Activated B cell treated with CpG ODN at 0.5 μM for 24 hours (primary cell): ENCODE measurements around the gene CPSF2. TPM values are rescaled to one million over a fixed set of nuclear protein-coding genes. Genes with fewer than 3 reads are reported as not detected.
"Not testable (repeated sequence)": the region's sequence is repeated elsewhere in the genome, so short reads cannot be mapped to it uniquely, and the experiment has no call there.

Experiments used
- ATAC-seq: fragments of 200-7000 bp; cut with Tn5 transposase; one replicate; pipeline ENCODE4 v1.10.0; 2021; ENCODE audit warnings: low read depth, mild to moderate bottlenecking, moderate library complexity
- CTCF ChIA-PET: fragments of 350-600 bp; sonication (Branson Sonifier 250); formaldehyde crosslinking; loops from one replicate; lab custom pipeline; 2021; ENCODE audit warnings: antibody characterized with exemption; lab: Charles Lee
- POLR2A ChIA-PET: fragments of 350-600 bp; sonication (Branson Sonifier 250); formaldehyde crosslinking; loops from one replicate; lab custom pipeline; 2021; ENCODE audit warnings: antibody characterized with exemption; lab: Charles Lee
- DNase-seq: peaks from one replicate; pipeline ENCODE4 v3.0.0; 2022
- H3K27ac Mint-ChIP-seq: one replicate; pipeline ENCODE4 v1.8.0; 2020; ENCODE audit warnings: mixed read lengths
- H3K27me3 Mint-ChIP-seq: one replicate; pipeline ENCODE4 v1.8.0; 2021; ENCODE audit warnings: mixed read lengths
- H3K36me3 Mint-ChIP-seq: one replicate; pipeline ENCODE4 v1.8.0; 2021; ENCODE audit warnings: low read depth, mixed read lengths
- H3K4me1 Mint-ChIP-seq: one replicate; pipeline ENCODE4 v1.8.0; 2021; ENCODE audit warnings: mixed read lengths
- H3K4me3 Mint-ChIP-seq: one replicate; pipeline ENCODE4 v1.8.0; 2020; ENCODE audit warnings: mild to moderate bottlenecking, mixed read lengths
- H3K9me3 Mint-ChIP-seq: one replicate; pipeline ENCODE4 v1.8.0; 2020; ENCODE audit warnings: mixed read lengths
- intact Hi-C: fragments of 100-400 bp; cut with micrococcal nuclease; formaldehyde crosslinking; loops from one replicate; pipeline ENCODE4 v1.15.1; 2024
- total RNA-seq: library from RNA; stranded (reverse); gene quantifications from 2 replicates; pipeline ENCODE4 v1.2.3, GENCODE V29; 2022
- TF ChIP-seq, protein P1 (sequence below): fragments of 200-600 bp; IDR thresholded peaks from one replicate; pipeline ENCODE4 v1.8.0; 2022; ENCODE audit warnings: antibody characterized with exemption, mild to moderate bottlenecking

Gene CPSF2
- total RNA-seq, 1 donor from 2014 or later: 53.2 TPM

DNA sequence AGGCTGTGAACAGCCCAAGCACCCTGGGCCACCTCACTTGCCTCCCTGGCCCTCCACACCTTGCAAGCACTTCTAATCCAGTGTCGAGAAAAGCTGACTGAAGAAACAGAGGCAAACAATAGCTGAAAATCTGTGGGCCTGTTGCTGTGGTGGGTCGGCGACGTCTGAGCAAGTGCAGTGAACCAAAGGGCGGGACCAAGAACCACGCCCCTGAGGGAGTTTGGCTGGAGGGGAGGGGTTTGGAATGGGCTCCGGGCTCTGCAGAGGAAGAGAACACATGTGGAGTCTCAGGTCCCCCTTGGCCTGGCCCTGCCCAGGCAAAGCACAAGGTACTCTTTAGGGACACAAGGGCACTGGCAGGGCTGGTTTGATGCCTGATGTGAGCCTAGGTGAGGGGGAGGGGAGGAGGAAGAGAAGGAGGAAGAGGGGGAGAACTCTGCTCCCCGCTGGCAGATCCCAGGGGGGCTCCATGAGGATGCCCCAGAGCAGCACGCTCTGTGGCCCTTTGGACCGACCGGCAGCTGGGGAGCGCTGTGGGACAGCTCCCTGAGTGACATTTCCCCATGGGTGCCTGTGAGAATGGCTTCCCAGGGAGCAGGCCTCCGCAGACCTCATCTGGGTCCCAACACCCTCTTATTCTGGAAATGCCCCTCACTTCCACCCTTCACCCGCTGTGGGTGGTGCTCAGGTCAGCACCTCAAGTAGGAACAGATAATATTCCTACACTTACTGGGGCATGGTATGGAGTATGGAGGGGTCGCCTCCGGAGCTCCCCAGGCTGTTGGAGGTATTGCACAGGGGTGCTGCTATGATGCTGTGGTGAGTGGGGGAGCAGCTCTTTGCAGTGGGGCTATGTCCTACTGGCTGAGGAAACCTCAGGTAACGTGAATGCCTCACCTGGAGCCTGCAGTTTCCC lies 85.5 kb downstream of the CPSF2 start:
- ChIA-PET CTCF (no interaction called here), POLR2A (no interaction called here)
- H3K9me3 Mint-ChIP-seq: peaks cover 7% of the 10 kb centered on the region
- no peaks in the 10 kb centered on the region for H3K36me3 Mint-ChIP-seq
- DNase-seq (no peak), ATAC-seq (no peak)
- TF ChIP-seq, protein P1, sequence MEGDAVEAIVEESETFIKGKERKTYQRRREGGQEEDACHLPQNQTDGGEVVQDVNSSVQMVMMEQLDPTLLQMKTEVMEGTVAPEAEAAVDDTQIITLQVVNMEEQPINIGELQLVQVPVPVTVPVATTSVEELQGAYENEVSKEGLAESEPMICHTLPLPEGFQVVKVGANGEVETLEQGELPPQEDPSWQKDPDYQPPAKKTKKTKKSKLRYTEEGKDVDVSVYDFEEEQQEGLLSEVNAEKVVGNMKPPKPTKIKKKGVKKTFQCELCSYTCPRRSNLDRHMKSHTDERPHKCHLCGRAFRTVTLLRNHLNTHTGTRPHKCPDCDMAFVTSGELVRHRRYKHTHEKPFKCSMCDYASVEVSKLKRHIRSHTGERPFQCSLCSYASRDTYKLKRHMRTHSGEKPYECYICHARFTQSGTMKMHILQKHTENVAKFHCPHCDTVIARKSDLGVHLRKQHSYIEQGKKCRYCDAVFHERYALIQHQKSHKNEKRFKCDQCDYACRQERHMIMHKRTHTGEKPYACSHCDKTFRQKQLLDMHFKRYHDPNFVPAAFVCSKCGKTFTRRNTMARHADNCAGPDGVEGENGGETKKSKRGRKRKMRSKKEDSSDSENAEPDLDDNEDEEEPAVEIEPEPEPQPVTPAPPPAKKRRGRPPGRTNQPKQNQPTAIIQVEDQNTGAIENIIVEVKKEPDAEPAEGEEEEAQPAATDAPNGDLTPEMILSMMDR: no peak
- peaks cover 10% of the 10 kb centered on the region for H3K27me3 Mint-ChIP-seq
- no peaks in the 10 kb centered on the region for H3K4me1 Mint-ChIP-seq
- H3K4me3 Mint-ChIP-seq: no peak overlapping the region
- intact Hi-C loops: no loop called here
- H3K27ac Mint-ChIP-seq: no peak overlapping the region

DNA sequence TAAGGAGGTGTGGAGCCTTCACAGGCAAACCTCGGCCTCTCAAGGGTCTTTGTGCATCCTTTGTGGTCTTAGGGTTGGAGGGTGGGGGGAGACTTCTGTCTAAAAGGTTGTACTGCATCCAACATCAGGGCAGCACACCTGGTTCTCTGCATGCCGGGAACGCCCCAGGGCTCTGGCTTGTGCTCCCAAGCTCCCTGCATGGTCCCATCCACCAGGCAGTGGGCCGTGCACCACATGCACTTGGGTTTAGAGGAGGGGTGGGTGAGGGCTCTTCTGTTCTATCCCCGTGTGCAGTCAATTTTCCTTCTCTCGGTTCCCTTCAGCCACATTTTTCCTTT lies 86.1 kb downstream of the CPSF2 start:
- Mint-ChIP-seq H3K9me3 (peaks cover 9% of the 10 kb centered on the region), H3K4me1 (no peaks in the 10 kb centered on the region), H3K4me3 (no peak overlapping the region), H3K27ac (no peak overlapping the region), H3K36me3 (no peaks in the 10 kb centered on the region), H3K27me3 (peaks cover 10% of the 10 kb centered on the region)
- ChIA-PET POLR2A (no interaction called here), CTCF (no interaction called here)
- intact Hi-C loops: no loop called here
- DNase-seq (no peak), ATAC-seq (no peak)
- TF ChIP-seq, protein P1: no peak

DNA sequence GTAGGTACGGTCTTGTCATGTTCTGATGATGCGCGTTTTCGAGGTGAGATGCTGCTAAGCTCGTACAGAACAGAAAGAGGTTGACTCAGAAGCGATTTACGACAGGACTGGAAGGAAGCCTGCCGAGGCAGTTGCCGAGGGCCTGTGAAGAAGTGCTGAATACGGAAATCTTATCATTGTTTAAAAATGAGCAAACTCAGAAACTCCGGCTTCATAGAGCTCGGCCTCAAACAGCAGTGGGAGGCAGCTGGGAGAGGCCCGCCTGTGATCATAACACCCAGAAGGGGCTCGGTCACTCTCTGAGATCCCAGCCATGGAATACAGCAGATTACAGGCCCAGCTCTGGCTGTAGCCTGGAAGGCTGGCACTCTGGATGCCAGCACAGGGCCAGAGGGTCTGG lies 87.4 kb downstream of the CPSF2 start:
- peaks cover 8% of the 10 kb centered on the region for H3K27me3 Mint-ChIP-seq
- intact Hi-C loops: no loop called here
- H3K4me1 Mint-ChIP-seq: no peaks in the 10 kb centered on the region
- H3K27ac Mint-ChIP-seq: no peak overlapping the region
- ATAC-seq: no peak
- H3K4me3 Mint-ChIP-seq: no peak overlapping the region
- no peaks in the 10 kb centered on the region for H3K36me3 Mint-ChIP-seq
- H3K9me3 Mint-ChIP-seq: peaks cover 13% of the 10 kb centered on the region
- DNase-seq: no peak
- ChIA-PET CTCF (no interaction called here), POLR2A (no interaction called here)
- TF ChIP-seq, protein P1: no peak

DNA sequence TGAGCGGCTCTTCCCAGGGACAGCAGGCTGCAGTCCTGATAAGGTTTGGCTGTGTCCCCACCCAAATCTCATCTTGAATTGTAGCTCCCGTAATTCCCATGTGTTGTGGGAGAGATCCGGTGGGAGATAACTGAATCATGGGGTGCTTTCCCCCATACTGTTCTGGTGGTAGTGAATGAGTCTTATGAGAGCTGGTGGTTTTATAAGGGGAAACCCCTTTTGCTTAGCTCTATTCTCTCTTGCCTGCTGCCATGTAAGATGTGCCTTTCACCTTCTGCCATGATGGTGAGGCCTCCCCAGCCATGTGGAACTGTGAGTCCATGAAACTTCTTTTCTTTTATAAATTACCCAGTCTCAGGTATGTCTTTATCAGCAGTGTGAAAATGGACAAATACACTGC lies 91.4 kb downstream of the CPSF2 start:
- intact Hi-C loops, H3K27ac Mint-ChIP-seq, H3K4me1 Mint-ChIP-seq, ATAC-seq, H3K4me3 Mint-ChIP-seq, H3K36me3 Mint-ChIP-seq, CTCF ChIA-PET, POLR2A ChIA-PET, H3K27me3 Mint-ChIP-seq, DNase-seq: not testable (repeated sequence)
- H3K9me3 Mint-ChIP-seq: peaks cover 13% of the 10 kb centered on the region

DNA sequence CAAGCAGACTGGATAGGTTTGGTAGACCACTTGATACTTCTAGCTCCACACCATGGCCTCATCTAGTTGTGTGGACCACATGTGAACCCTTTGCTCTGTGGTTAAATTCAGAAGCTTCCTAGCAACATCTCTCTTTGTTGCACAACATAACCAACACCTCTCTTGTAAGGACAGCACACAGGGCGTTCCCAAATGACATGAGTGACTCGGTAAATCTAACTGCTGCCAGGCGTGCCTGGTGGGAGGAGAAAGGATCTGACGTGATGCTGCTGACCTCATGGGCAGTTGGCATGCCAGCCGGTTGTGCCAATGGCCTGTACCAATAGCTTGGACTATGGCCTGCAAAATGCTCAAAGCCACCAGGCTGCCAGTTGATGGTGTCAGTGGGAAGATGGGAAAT lies 93.8 kb downstream of the CPSF2 start:
- ChIA-PET CTCF (no interaction called here), POLR2A (no interaction called here)
- intact Hi-C loops: no loop called here
- no peak for DNase-seq
- H3K4me1 Mint-ChIP-seq: no peaks in the 10 kb centered on the region
- H3K36me3 Mint-ChIP-seq: no peaks in the 10 kb centered on the region
- TF ChIP-seq, protein P1: no peak
- ATAC-seq: no peak
- H3K27ac Mint-ChIP-seq: no peak overlapping the region
- H3K27me3 Mint-ChIP-seq: peaks cover 5% of the 10 kb centered on the region
- H3K4me3 Mint-ChIP-seq: no peak overlapping the region
- peaks cover 13% of the 10 kb centered on the region for H3K9me3 Mint-ChIP-seq
